NCI-H1048 (cell line): ENCODE data around the gene SH2D1B.

Experiments used
- DNase-seq: peaks from one replicate; lab custom pipeline; 2025; lab: John Stamatoyannopoulos, UW

The SH2D1B gene

GRCh38 chr1:162398999-162399580, 12.8 kb downstream of the SH2D1B start:
- no peak for DNase-seq

GRCh38 chr1:162397943-162398560, 13.9 kb downstream of the SH2D1B start:
- DNase-seq, result no peak

- DNase-seq, result no peak
Measured at GRCh38 chr1:162397039-162397448, 14.9 kb downstream of the SH2D1B start.

GRCh38 chr1:162396201-162396906, 15.6 kb downstream of the SH2D1B start:
- no peak for DNase-seq

GRCh38 chr1:162391790-162392563, 20.0 kb downstream of the SH2D1B start:
- DNase-seq, result no peak

- no peak for DNase-seq
Measured at GRCh38 chr1:162390396-162391185, 21.3 kb downstream of the SH2D1B start.

GRCh38 chr1:162389971-162390370, 22.0 kb downstream of the SH2D1B start:
- DNase-seq, result no peak

GRCh38 chr1:162389021-162389818, 22.7 kb downstream of the SH2D1B start:
- DNase-seq, result no peak

GRCh38 chr1:162388615-162389014, 23.3 kb downstream of the SH2D1B start:
- no peak for DNase-seq

GRCh38 chr1:162388083-162388594, 23.8 kb downstream of the SH2D1B start:
- DNase-seq, result no peak

- no peak for DNase-seq
Measured at GRCh38 chr1:162387226-162388082, 24.5 kb downstream of the SH2D1B start.

GRCh38 chr1:162386292-162387225, 25.4 kb downstream of the SH2D1B start:
- DNase-seq, result no peak

- no peak for DNase-seq
Measured at GRCh38 chr1:162385702-162386101, 26.2 kb downstream of the SH2D1B start.

- no peak for DNase-seq
Measured at GRCh38 chr1:162385280-162385623, 26.7 kb downstream of the SH2D1B start.

GRCh38 chr1:162384601-162385279, 27.2 kb downstream of the SH2D1B start:
- no peak for DNase-seq

GRCh38 chr1:162384116-162384515, 27.8 kb downstream of the SH2D1B start:
- DNase-seq, result no peak

GRCh38 chr1:162383516-162383915, 28.4 kb downstream of the SH2D1B start:
- no peak for DNase-seq

- DNase-seq, result no peak
Measured at GRCh38 chr1:162383091-162383490, 28.8 kb downstream of the SH2D1B start.
